K562 (cell line): Measurements from ENCODE around the gene APC2. TPM values are rescaled to one million over a fixed set of nuclear protein-coding genes. Genes with fewer than 3 reads are reported as not detected.

ENCODE experiments used
- ATAC-seq: fragments of 200-7000 bp; cut with Tn5 transposase; 3 replicates; pipeline ENCODE4 v1.9.1; 2020; ENCODE audit warnings: moderate library complexity
- BruUV-seq: library from RNA; stranded (reverse); fragments of 400-500 nt; replicated peaks from 2 replicates; lab custom pipeline; 2021; lab: Mats Ljungman, UMichigan
- CTCF ChIA-PET: fragments of 300-600 bp; formaldehyde crosslinking; extraction: SDS; loops from one replicate; lab custom pipeline; 2021; ENCODE audit warnings: low intra/inter-chr PET ratio; lab: Yijun Ruan, JAX
- POLR2A ChIA-PET: fragments of 300-600, 350-650 bp; sonication (Branson Sonifier 250); formaldehyde crosslinking; extraction: SDS; loops from one replicate; lab custom pipeline; 2021; ENCODE audit warnings: antibody characterized with exemption, inconsistent platforms; lab: Yijun Ruan, JAX
- DNase-seq, 4 experiments: peaks; one replicate each; pipeline versions ENCODE4 v3.0.0 to v3.0.0-alpha.2; 2011 to 2018; ENCODE audit warnings: low spot score in 3 of 4, mixed read lengths in 3 of 4; ENCODE audit errors: extremely low read depth in 1 of 4
- FAIRE-seq: peaks from 2 replicates; lab custom pipeline; 2011; peaks lifted over from hg19 to GRCh38; lab: Jason Lieb, UNC
- H2AFZ ChIP-seq: 2 replicates; pipeline ENCODE4 v1.6.0; 2011; ENCODE audit warnings: low read depth, low read length, control low read depth, inconsistent platforms
- H3K27ac ChIP-seq: fragments of 200-600 bp; 3 replicates; pipeline ENCODE4 v1.8.0; 2011; ENCODE audit warnings: low read depth, mild to moderate bottlenecking, control low read depth, inconsistent platforms, low read length, moderate library complexity, mixed read lengths; ENCODE audit errors: extremely low read depth
- H3K27me3 ChIP-seq, 2 experiments: fragments of 300-600 bp in 1 of 2; 2 replicates in 1 of 2; 3 replicates in 1 of 2; pipeline versions ENCODE4 v1.6.0 to v1.8.0; 2011; ENCODE audit warnings: inconsistent platforms in 2 of 2, low read length in 2 of 2, mild to moderate bottlenecking in 1 of 2, mixed read lengths in 1 of 2, moderate library complexity in 1 of 2; ENCODE audit not compliant: control insufficient read depth in 2 of 2, insufficient read depth in 2 of 2
- H3K36me3 ChIP-seq: fragments of 300-600 bp; 3 replicates; pipeline ENCODE4 v1.8.0; 2011; ENCODE audit warnings: mild to moderate bottlenecking, low read length, inconsistent platforms; ENCODE audit not compliant: control insufficient read depth, insufficient read depth
- H3K4me1 ChIP-seq, 2 experiments: fragments of 200-600 bp in 1 of 2; replicated peaks in 1 of 2; 2 replicates in 1 of 2; 3 replicates in 1 of 2; pipeline versions ENCODE4 v1.5.1 to v1.8.0; 2011; ENCODE audit warnings: inconsistent platforms in 2 of 2, low read length in 2 of 2, mild to moderate bottlenecking in 1 of 2, mixed read lengths in 1 of 2, moderate library complexity in 1 of 2; ENCODE audit not compliant: control insufficient read depth in 2 of 2, insufficient read depth in 2 of 2
- H3K4me2 ChIP-seq: 2 replicates; pipeline ENCODE4 v1.6.1; 2011; ENCODE audit warnings: low read length, control low read depth, inconsistent platforms, mixed read lengths; ENCODE audit not compliant: insufficient read depth
- H3K4me3 ChIP-seq: fragments of 200-600 bp; sonication (generic), shearing (Covaris generic); 2 replicates; pipeline ENCODE4 v1.5.1; 2016; ENCODE audit warnings: control low read depth, inconsistent platforms
- H3K79me2 ChIP-seq: fragments of 200-600 bp; 3 replicates; pipeline ENCODE4 v1.8.0; 2011; ENCODE audit warnings: low read length, inconsistent platforms; ENCODE audit not compliant: control insufficient read depth, insufficient read depth
- H3K9ac ChIP-seq, 2 experiments: 2 replicates each; pipeline versions ENCODE4 v1.6.0 to v1.6.1; 2011; ENCODE audit warnings: low read depth in 2 of 2, low read length in 2 of 2, control low read depth in 1 of 2, inconsistent platforms in 1 of 2, mild to moderate bottlenecking in 1 of 2, mixed read lengths in 1 of 2; ENCODE audit not compliant: insufficient read depth in 1 of 2
- H3K9me1 ChIP-seq: one replicate; pipeline ENCODE4 v1.6.0; 2011; ENCODE audit warnings: inconsistent platforms, mild to moderate bottlenecking, low read length, moderate library complexity; ENCODE audit not compliant: control insufficient read depth, insufficient read depth
- H3K9me3 ChIP-seq: replicated peaks from 2 replicates; pipeline ENCODE4 v1.5.1; 2011; ENCODE audit warnings: low read depth, low read length, inconsistent platforms; ENCODE audit not compliant: control insufficient read depth, insufficient read depth
- H4K20me1 ChIP-seq: replicated peaks from 2 replicates; pipeline ENCODE4 v1.6.1; 2011; ENCODE audit warnings: low read length, inconsistent platforms, mixed read lengths; ENCODE audit not compliant: control insufficient read depth, insufficient read depth
- CREM ChIP-seq: IDR thresholded peaks from 2 replicates; pipeline ENCODE4 v1.6.1; 2014; ENCODE audit warnings: antibody characterized with exemption, low read depth
- WGBS: fragments of 100-300 bp; shearing (Covaris generic); methylation state at CpG from one replicate; pipeline ENCODE4 v1.1.6; 2016; ENCODE audit warnings: low coverage, mixed read lengths; ENCODE audit not compliant: insufficient coverage; ENCODE audit errors: missing lambda C conversion rate; 5-methylcytosine and 5-hydroxymethylcytosine counted together
- in situ Hi-C: fragments of 300-500 bp; cut with MboI; formaldehyde crosslinking; loops from 4 replicates; pipeline ENCODE4 v1.15.0; 2018; ENCODE audit warnings: inconsistent platforms, mixed read lengths
- intact Hi-C: fragments of 100-400 bp; cut with micrococcal nuclease; formaldehyde crosslinking; loops from 2 replicates; pipeline ENCODE4 v1.14.2; 2022
- polyA plus RNA-seq, 8 experiments: library from polyadenylated mRNA; depleted of rRNA in 4 of 8; stranded (reverse) in 5 of 8; unstranded in 3 of 8; fragments of >200 nt; fragmentation: Nextera tagmentation in 2 of 8; fragmentation: Illumina TruSeq in 1 of 8; extraction: Ambion mirVana in 2 of 8; extraction: Trizol in 1 of 8; gene quantifications; 2 replicates each; pipeline versions ENCODE4 v1.2.1 to v1.2.3, GENCODE V29; 2011 to 2014; ENCODE audit warnings: inconsistent platforms in 1 of 8, missing spikeins in 1 of 8
- total RNA-seq, 7 experiments: library from RNA; depleted of rRNA in 6 of 7; stranded (reverse); fragments of >200 nt in 6 of 7; fragmentation: Illumina TruSeq in 2 of 7; extraction: Trizol in 2 of 7; gene quantifications; 2 replicates each; pipeline versions ENCODE4 v1.2.1 to v1.2.3, GENCODE V29; 2011 to 2021; ENCODE audit warnings: low replicate concordance in 1 of 7
- TF ChIP-seq, protein P1 (sequence below): sonication (generic); formaldehyde crosslinking; IDR thresholded peaks from 2 replicates; pipeline ENCODE4 v1.8.1; 2023; ENCODE audit warnings: mild to moderate bottlenecking, missing genetic modification reagents

Gene APC2
- total and polyA plus RNA-seq, 9 of the 15 experiments (the other 6 are each of a cell fraction or from before 2014, with no cell fraction given) = 0.01 to 0.40 (median 0.05) TPM; not detected in 3

DNA sequence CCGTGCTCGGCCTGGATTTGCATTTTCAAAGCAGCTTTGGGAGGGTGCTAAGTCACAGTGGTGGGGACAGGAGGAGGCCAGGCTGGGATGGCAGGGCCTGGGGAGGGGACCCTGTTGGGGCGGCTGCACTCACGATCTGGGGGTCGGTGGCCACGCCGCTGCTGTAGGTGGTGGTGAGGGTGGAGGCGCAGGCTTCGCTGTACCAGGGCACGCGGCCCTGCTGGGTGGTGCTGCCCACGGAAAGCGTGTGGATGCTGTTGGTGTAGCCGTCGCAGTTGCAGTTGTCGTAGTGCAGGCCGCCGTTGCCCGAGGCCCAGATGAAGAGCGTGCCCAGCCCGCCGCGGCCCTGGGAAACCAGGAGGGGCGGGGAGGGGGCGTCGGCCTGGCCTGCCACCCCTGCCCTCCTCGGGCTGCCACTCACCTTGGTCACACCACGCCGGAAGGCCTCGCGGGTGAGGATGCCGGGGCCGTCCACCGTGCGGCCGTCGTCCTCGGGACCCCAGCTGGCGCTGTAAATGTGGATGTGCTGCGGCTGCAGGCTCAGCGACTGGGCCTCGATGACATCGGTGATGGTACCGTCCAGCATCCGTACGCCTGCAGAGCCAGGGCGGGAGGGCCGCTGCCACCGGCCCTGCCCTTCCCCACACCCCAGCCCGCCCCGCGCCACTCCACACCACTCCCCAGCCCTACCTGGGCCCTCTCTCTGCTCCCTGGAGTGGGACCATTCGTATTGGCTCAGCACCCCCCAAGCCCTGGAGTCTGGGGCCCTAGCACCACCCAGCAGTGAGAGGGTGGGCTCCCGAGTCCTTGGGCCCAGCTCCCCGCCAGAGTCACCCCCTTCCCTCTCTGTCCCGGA, 37.0 kb downstream of the APC2 start:
- no TSS peak for BruUV-seq
- H3K27me3 ChIP-seq = no peaks in the 10 kb centered on the region
- no peak for ATAC-seq
- in situ Hi-C loops = no loop called here
- H3K27ac ChIP-seq = no peak overlapping the region
- no peaks in the 10 kb centered on the region for H3K9me3 ChIP-seq
- TF ChIP-seq, protein P1, sequence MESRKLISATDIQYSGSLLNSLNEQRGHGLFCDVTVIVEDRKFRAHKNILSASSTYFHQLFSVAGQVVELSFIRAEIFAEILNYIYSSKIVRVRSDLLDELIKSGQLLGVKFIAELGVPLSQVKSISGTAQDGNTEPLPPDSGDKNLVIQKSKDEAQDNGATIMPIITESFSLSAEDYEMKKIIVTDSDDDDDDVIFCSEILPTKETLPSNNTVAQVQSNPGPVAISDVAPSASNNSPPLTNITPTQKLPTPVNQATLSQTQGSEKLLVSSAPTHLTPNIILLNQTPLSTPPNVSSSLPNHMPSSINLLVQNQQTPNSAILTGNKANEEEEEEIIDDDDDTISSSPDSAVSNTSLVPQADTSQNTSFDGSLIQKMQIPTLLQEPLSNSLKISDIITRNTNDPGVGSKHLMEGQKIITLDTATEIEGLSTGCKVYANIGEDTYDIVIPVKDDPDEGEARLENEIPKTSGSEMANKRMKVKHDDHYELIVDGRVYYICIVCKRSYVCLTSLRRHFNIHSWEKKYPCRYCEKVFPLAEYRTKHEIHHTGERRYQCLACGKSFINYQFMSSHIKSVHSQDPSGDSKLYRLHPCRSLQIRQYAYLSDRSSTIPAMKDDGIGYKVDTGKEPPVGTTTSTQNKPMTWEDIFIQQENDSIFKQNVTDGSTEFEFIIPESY = peak; percentile 54
- no peak for TF ChIP-seq CREM
- no peak overlapping the region for H3K4me2 ChIP-seq
- H4K20me1 ChIP-seq = no peaks in the 10 kb centered on the region
- no peaks in the 10 kb centered on the region for H3K9me1 ChIP-seq
- peaks cover 5 to 62% of the 10 kb centered on the region in 2 experiments; a peak in 4 of 5 replicates for H3K4me1 ChIP-seq
- H3K36me3 ChIP-seq = no peaks in the 10 kb centered on the region
- no peak overlapping the region for H3K4me3 ChIP-seq
- H2AFZ ChIP-seq = no peak overlapping the region
- no peak for DNase-seq
- H3K9ac ChIP-seq = no peak overlapping the region; a peak in 1 of 4 replicates
- intact Hi-C loops = no loop called here
- H3K79me2 ChIP-seq = peaks cover 10% of the 10 kb centered on the region
- no peak for FAIRE-seq
- CTCF ChIA-PET = no interaction called here
- POLR2A ChIA-PET = no interaction called here
- WGBS = 93% methylated on average over 17 of the region's 56 CpGs
